Right renal cortex interstitium (tissue), 3 donors: ENCODE results near the gene PROK1. TPM values are rescaled to one million over a fixed set of nuclear protein-coding genes. Genes with fewer than 3 reads are reported as not detected.
A peak's percentile ranks its signal among the peaks of the same experiment; 100 is the strongest.
"Not testable (repeated sequence)": the region's sequence is repeated elsewhere in the genome, so short reads cannot be mapped to it uniquely, and the experiment has no call there.

ENCODE experiments used
- DNase-seq, 3 donors: peaks; one replicate each; pipeline ENCODE4 v3.0.0-alpha.2; 2013; ENCODE audit warnings: low read depth in 3 of 3, low spot score in 2 of 3
- polyA plus RNA-seq, 3 donors: library from polyadenylated mRNA; unstranded; fragments of 120-200 nt; gene quantifications; one replicate each; pipeline ENCODE4 v1.2.1, GENCODE V29; 2013; ENCODE audit not compliant: insufficient read length in 3 of 3

PROK1 gene
- polyA plus RNA-seq, 3 donors: 0.08 to 0.48 (median 0.19) TPM

DNA sequence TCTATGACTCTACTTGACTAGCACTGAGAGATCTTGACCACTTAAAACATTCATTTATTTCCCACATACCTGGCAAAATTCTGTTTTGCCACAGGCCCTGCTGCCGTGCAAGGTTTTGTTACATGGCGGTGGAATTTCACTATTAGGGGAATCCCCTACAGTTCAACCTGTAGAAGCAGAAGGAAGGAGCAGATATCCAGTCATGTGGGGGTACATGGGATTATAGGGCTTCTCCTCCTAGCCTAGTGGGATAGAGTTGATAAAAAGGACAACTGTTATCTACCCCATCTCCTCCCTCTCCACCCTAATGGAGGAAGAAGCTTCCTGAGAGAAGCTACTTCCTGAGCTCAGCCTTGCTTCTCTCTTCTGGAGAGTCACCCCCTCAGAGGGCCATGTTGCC is 17.7 kb upstream of the PROK1 start:
- DNase-seq: no peak

DNA sequence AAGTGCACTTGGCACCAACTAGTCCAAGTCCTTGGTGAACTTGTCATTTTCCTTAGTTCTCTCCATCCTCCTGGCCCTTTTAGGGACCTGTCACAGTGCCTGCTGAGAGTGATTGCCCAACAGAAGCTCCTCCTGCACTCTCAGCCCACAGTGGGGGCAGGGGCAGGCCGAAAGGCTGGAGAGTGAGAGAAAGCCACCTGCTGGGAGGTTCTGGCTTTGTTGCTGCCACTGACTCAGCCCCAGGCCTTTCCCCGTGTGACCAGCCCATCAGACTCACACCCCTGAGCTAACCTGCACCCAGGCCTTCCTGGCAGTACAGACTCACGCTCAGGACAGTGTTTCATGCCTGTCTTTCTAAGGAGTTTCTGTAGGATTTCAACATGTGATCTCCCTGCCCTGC is 17.1 kb upstream of the PROK1 start:
- no peak for DNase-seq

DNA sequence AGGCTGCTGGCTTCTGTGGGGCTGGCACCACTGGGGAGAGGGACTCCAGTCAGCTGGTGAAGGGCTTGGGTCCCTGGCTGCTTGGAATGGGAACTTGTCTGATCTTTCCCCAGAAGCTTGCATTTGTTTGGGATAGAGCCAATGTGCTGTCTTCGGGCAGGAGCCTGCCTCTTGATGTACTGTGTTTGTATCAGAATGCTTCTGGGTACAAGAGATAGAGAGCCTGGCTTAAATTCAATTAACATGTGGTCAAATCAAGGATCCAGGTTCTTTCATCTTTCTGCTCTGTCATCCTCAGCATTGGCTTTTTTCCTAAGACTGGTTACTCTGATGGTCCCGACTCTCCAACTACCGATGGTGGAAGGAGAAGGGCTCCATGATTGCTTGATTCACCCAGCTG is 16.0 kb upstream of the PROK1 start:
- DNase-seq: no peak

DNA sequence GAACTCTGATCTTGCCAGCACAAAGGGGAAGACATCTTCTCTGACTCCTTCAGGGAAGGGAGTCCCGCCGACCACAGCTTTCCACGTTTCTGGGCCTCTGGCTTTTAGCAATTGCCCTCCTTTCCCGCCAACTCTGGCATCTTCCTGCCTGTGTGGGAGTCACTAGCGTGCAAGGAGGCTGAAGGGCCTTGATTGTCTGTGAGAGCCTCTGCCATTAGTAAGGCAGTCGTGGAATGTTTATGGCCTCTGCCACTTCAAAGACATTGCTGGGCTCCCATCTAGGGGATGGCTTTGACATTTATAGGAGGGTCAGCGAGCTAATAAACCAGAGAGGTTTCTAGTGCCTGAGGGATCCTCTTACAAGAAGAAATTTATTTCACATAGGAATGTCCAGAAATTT is 14.3 kb upstream of the PROK1 start:
- peak; percentile 23 to 31 (median 30) for DNase-seq

DNA sequence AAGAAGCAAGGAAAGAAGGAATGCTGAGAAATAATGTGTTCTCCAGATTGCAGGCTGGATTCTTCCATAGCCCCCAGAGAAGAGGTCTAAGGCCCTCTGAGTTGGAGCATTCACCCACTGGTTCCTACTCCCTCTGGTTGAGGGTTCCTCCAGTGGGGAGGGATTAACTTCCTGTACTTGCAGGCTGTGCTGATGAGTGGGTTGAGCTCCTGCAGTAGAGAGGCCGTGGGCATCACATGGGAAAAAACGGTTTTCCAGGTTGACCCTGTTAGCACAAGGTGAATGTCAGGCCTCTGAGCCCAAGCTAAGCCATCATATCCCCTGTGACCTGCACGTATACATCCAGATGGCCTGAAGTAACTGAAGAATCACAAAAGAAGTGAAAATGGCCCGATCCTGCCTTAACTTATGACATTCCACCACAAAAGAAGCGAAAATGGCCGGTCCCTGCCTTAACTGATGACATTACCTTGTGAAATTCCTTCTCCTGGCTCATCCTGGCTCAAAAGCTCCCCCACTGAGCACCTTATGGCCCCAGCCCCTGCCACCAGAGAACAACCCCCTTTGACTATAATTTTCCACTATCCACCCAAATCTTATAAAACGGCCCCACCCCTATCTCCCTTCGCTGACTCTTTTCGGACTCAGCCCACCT is 13.2 kb upstream of the PROK1 start:
- not testable (repeated sequence) for DNase-seq

- no peak for DNase-seq
Observed at GRCh38 chr1:110438893-110439292, 12.1 kb upstream of the PROK1 start.

- not testable (repeated sequence) for DNase-seq
Observed at GRCh38 chr1:110439873-110440272, 11.1 kb upstream of the PROK1 start.

- DNase-seq: no peak
Observed at GRCh38 chr1:110440877-110441276, 10.1 kb upstream of the PROK1 start.

- DNase-seq: no peak
Observed at GRCh38 chr1:110441888-110442287, 9.1 kb upstream of the PROK1 start.

DNA sequence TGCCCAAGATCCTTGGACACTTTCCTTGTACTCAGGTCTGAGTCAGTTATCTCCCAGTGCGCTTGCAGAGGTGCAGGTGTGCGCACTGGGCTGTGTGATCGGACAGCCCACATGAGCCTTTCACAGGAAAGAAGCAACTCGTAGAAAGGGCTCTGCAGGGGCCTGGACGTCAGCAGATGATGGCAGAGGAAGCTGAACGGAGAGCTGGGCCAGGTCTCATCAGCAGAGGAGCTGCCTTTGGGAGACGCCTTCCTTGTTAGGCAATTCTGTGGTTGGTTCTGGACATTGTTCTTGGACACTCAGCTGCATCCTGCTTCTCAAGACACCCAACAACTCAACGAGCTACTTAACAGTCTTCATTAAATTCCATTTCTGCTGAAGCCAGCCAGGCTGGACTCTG is 7.5 kb upstream of the PROK1 start:
- no peak for DNase-seq

GRCh38 chr1:110444561-110444960 is 6.4 kb upstream of the PROK1 start:
- DNase-seq: no peak

- no peak for DNase-seq
Observed at GRCh38 chr1:110449661-110450651, 993 bp upstream of the PROK1 start.

GRCh38 chr1:110452330-110452729 is 1.4 kb downstream of the PROK1 start:
- DNase-seq: no peak

GRCh38 chr1:110453829-110454228 is 2.9 kb downstream of the PROK1 start:
- DNase-seq: no peak

GRCh38 chr1:110454328-110454727 is 3.4 kb downstream of the PROK1 start:
- DNase-seq: no peak

- no peak for DNase-seq
Observed at GRCh38 chr1:110455151-110455550, 4.2 kb downstream of the PROK1 start.

- DNase-seq: no peak
Observed at GRCh38 chr1:110457206-110457605, 6.3 kb downstream of the PROK1 start.

- peak; percentile 37 to 64 (median 62) for DNase-seq
Observed at GRCh38 chr1:110460253-110461220, 9.6 kb downstream of the PROK1 start.

- no peak for DNase-seq
Observed at GRCh38 chr1:110462093-110462492, 11.1 kb downstream of the PROK1 start.

DNA sequence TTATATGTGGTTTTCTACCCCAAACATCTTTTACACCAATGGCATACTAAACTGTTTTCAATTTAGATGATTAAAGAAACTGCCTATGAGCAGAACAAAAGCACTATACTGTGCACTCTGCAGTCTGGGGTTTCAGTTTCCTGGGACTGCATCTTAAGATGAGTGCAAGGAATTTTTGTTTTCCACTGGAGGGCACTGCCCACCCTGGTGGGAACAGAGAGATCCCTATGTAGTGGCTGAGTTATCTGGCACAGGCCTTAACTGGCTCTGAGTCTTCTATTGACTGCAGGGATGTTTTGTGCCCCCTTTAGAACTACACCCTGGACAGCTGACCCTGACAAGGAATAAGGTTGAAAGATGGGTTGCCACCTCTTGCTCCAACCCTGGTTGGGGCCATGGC is 12.0 kb downstream of the PROK1 start:
- DNase-seq: no peak

DNA sequence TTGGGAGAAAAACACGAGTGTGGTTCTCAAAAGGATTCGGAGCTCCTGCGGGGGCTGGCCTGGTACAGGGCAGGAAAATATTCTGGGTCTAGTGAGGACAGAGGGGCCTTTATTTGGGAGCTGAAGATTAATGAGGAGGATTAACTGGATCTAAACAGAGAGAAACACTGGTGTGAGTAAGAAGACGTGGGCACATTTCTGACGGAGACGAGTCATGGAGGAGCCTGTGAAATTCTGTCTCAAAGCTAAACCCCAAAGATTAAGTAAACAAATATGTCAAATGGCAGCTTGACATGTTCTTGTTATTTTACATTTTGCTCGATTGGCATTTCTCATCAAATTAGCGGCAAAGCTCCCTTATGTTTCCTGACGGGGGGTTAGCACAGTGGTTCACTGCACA is 12.8 kb downstream of the PROK1 start:
- DNase-seq: no peak
